PC-9 (cell line): Measurements from ENCODE around the gene NRG2.

Experiments
- EZH2 ChIP-seq: fragments of 200-600 bp; sonication (generic); IDR thresholded peaks from 2 replicates; pipeline ENCODE4 v1.8.0; 2017; ENCODE audit warnings: antibody characterized with exemption, low read depth
- TF ChIP-seq, protein P1 (sequence below): fragments of 200-600 bp; sonication (generic); conservative IDR thresholded peaks from 2 replicates; pipeline ENCODE4 v1.6.1; 2017; ENCODE audit warnings: mixed run types, antibody characterized with exemption, mild to moderate bottlenecking, moderate library complexity

GRCh38 chr5:139994234-139994633 lies 48.9 kb downstream of the NRG2 start:
- TF ChIP-seq, protein P1, sequence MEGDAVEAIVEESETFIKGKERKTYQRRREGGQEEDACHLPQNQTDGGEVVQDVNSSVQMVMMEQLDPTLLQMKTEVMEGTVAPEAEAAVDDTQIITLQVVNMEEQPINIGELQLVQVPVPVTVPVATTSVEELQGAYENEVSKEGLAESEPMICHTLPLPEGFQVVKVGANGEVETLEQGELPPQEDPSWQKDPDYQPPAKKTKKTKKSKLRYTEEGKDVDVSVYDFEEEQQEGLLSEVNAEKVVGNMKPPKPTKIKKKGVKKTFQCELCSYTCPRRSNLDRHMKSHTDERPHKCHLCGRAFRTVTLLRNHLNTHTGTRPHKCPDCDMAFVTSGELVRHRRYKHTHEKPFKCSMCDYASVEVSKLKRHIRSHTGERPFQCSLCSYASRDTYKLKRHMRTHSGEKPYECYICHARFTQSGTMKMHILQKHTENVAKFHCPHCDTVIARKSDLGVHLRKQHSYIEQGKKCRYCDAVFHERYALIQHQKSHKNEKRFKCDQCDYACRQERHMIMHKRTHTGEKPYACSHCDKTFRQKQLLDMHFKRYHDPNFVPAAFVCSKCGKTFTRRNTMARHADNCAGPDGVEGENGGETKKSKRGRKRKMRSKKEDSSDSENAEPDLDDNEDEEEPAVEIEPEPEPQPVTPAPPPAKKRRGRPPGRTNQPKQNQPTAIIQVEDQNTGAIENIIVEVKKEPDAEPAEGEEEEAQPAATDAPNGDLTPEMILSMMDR: no peak
- TF ChIP-seq EZH2: no peak
